Mucosa of descending colon (tissue), 3 donors: ENCODE measurements around the gene PTPRN2. TPM values are rescaled to one million over a fixed set of nuclear protein-coding genes. Genes with fewer than 3 reads are reported as not detected.
A peak's percentile ranks its signal among the peaks of the same experiment; 100 is the strongest.

Experiments used
- ATAC-seq: fragments of 200-7000 bp; cut with Tn5 transposase; one replicate; pipeline ENCODE4 v1.9.1; 2020; ENCODE audit warnings: mild to moderate bottlenecking, moderate library complexity
- DNase-seq, 3 donors: peaks; one replicate each; pipeline ENCODE4 v3.0.0-alpha.2; 2020
- H3K36me3 ChIP-seq: fragments of 200-600 bp; one replicate; pipeline ENCODE4 v1.8.0; 2021; ENCODE audit warnings: low read depth, mild to moderate bottlenecking
- H3K4me1 ChIP-seq: fragments of 200-600 bp; one replicate; pipeline ENCODE4 v1.8.0; 2021; ENCODE audit warnings: low read depth, mild to moderate bottlenecking
- H3K4me3 ChIP-seq: fragments of 200-600 bp; one replicate; pipeline ENCODE4 v1.8.0; 2021; ENCODE audit warnings: mild to moderate bottlenecking
- H3K9me3 ChIP-seq: fragments of 200-600 bp; one replicate; pipeline ENCODE4 v1.8.0; 2021; ENCODE audit warnings: mild to moderate bottlenecking
- CTCF ChIP-seq: fragments of 200-600 bp; IDR thresholded peaks from one replicate; pipeline ENCODE4 v1.8.0; 2022; ENCODE audit warnings: antibody characterized with exemption, mild to moderate bottlenecking
- intact Hi-C, 2 donors: fragments of 100-400 bp; cut with DNase I in 1 of 2; cut with micrococcal nuclease in 1 of 2; formaldehyde crosslinking; loops; one replicate each; pipeline versions ENCODE4 v1.11.0 to v1.11.1; 2022; cut with DNase I, micrococcal nuclease
- total RNA-seq, 3 donors: library from RNA; stranded (reverse); fragmentation: NEBNext Ultra II Directional in 2 of 3; extraction: Animal tissue kit (Norgen Biotek cat#: 25700) in 2 of 3; gene quantifications; one replicate each; pipeline versions ENCODE4 v1.2.1 to v1.2.4, GENCODE V29; 2021 to 2023
- donor health status: DM: no; HTN: no; CAD: no; lungs with moderate emphysema.
- donor health status: DM: no; HTN: no; CAD: no.
- donor health status: DM: no; HTN: yes; CAD: no.

PTPRN2 gene
- total RNA-seq, 3 donors from 2014 or later = 12.5 to 28.0 (median 26.2) TPM

GRCh38 chr7:158601090-158601489 lies 13.5 kb upstream of the PTPRN2 start:
- ATAC-seq (no peak), DNase-seq (no peak)
- Histone ChIP-seq H3K36me3 (no peaks in the 10 kb centered on the region), H3K9me3 (no peaks in the 10 kb centered on the region), H3K4me1 (no peaks in the 10 kb centered on the region), H3K4me3 (no peak overlapping the region)
- TF ChIP-seq CTCF = no peak
- intact Hi-C loops = no loop called here

GRCh38 chr7:158596745-158597144 lies 9.1 kb upstream of the PTPRN2 start:
- DNase-seq (no peak), ATAC-seq (no peak)
- Histone ChIP-seq H3K4me1 (no peaks in the 10 kb centered on the region), H3K36me3 (no peaks in the 10 kb centered on the region), H3K4me3 (no peak overlapping the region), H3K9me3 (no peaks in the 10 kb centered on the region)
- intact Hi-C loops = no loop called here
- no peak for TF ChIP-seq CTCF

- Histone ChIP-seq H3K4me1 (no peaks in the 10 kb centered on the region), H3K4me3 (no peak overlapping the region), H3K9me3 (no peaks in the 10 kb centered on the region), H3K36me3 (no peaks in the 10 kb centered on the region)
- no peak for ATAC-seq
- DNase-seq = no peak
- no peak for TF ChIP-seq CTCF
- intact Hi-C loops = no loop called here
These were observed 8.7 kb upstream of the PTPRN2 start for GRCh38 chr7:158596309-158596708.

- no peaks in the 10 kb centered on the region for H3K9me3 ChIP-seq
- ATAC-seq (peak; percentile 63), DNase-seq (no peak)
- no peak for TF ChIP-seq CTCF
- no peaks in the 10 kb centered on the region for H3K4me1 ChIP-seq
- H3K36me3 ChIP-seq = no peaks in the 10 kb centered on the region
- intact Hi-C loops = no loop called here
- H3K4me3 ChIP-seq = no peak overlapping the region
These were observed 7.4 kb upstream of the PTPRN2 start for GRCh38 chr7:158595068-158595467.

DNA sequence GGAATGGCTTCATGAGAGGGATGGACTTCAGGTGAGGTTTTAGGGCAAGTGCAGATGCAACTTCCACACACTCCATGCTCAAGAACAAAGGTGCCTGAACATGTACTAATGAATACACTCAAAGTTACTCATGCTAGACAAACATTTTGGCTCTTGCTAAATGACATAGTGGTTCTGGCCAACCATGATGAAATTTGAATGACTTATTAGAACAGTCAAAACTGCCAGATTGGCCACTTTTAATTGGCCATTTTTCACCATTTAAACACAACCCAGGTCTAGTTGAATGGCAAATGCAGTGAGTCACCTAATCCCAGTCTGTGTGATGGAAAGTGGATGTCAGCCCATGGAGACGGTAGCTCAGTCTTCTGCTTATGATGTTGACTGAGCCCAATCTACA lies 4.9 kb upstream of the PTPRN2 start:
- ATAC-seq = no peak
- intact Hi-C loops = no loop called here
- peaks cover 5% of the 10 kb centered on the region for H3K4me1 ChIP-seq
- no peak overlapping the region for H3K4me3 ChIP-seq
- H3K36me3 ChIP-seq = no peaks in the 10 kb centered on the region
- DNase-seq = no peak
- no peak for TF ChIP-seq CTCF
- H3K9me3 ChIP-seq = no peaks in the 10 kb centered on the region

DNA sequence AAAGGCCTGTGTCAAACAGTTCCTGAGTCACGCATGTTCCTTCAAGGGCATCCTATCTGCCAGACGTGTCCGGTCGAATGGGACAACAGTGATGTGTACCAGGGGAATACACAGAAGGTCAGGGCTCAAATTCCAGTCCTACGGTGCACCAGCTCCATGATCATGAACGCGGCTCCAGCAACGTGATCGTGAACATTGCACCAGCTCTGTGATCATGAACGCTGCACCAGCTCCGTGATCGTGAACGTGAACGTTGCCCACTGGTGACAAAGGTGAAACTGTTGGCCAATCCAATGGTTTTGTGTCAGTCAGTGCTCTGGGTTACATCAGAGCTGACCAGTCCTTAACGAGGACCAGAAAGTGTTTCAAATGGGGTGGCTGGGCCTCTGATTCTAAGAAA lies 4.3 kb upstream of the PTPRN2 start:
- no peaks in the 10 kb centered on the region for H3K9me3 ChIP-seq
- no peaks in the 10 kb centered on the region for H3K36me3 ChIP-seq
- no peak overlapping the region for H3K4me3 ChIP-seq
- no peak for TF ChIP-seq CTCF
- ATAC-seq (no peak), DNase-seq (no peak)
- intact Hi-C loops = no loop called here
- peaks cover 5% of the 10 kb centered on the region for H3K4me1 ChIP-seq
